H1 (cell line): Measurements from ENCODE around the gene CGB2. TPM values are rescaled to one million over a fixed set of nuclear protein-coding genes. Genes with fewer than 3 reads are reported as not detected.
"Not testable (repeated sequence)": the region's sequence is repeated elsewhere in the genome, so short reads cannot be mapped to it uniquely, and the experiment has no call there.

Source experiments
- CTCF ChIA-PET: fragments of 300-600 bp; sonication (Branson Sonifier 250); formaldehyde crosslinking; loops from one replicate; lab custom pipeline; 2021; ENCODE audit not compliant: partially characterized antibody; lab: Charles Lee
- POLR2A ChIA-PET: fragments of 300-600 bp; sonication (Branson Sonifier 250); formaldehyde crosslinking; loops from one replicate; lab custom pipeline; 2021; ENCODE audit warnings: inconsistent platforms; ENCODE audit not compliant: partially characterized antibody; lab: Charles Lee
- DNase-seq, 2 experiments: peaks; one replicate each; pipeline versions ENCODE4 v3.0.0 to v3.0.0-alpha.2; 2010 to 2022; ENCODE audit warnings: low spot score in 2 of 2, low read depth in 1 of 2, mixed read lengths in 1 of 2
- FAIRE-seq: peaks from 2 replicates; lab custom pipeline; 2011; peaks lifted over from hg19 to GRCh38; lab: Jason Lieb, UNC
- H2AFZ ChIP-seq: 2 replicates; pipeline ENCODE4 v1.8.1; 2012; ENCODE audit warnings: low read length, inconsistent platforms
- H2AK5ac ChIP-seq: 2 replicates; pipeline ENCODE4 v1.6.1; 2013; ENCODE audit warnings: low read depth, low read length
- H2BK120ac ChIP-seq: replicated peaks from 2 replicates; pipeline ENCODE3; 2013; ENCODE audit warnings: low read depth, low read length, inconsistent platforms
- H2BK12ac ChIP-seq: 2 replicates; pipeline ENCODE4 v1.6.1; 2013; ENCODE audit warnings: low read depth, low read length
- H2BK15ac ChIP-seq: 2 replicates; pipeline ENCODE4 v1.6.1; 2013; ENCODE audit warnings: low read length
- H2BK20ac ChIP-seq: 2 replicates; pipeline ENCODE4 v1.6.1; 2013; ENCODE audit warnings: low read length
- H2BK5ac ChIP-seq: 2 replicates; pipeline ENCODE4 v1.6.1; 2013; ENCODE audit warnings: low read depth, low read length
- H3K14ac ChIP-seq: 2 replicates; pipeline ENCODE4 v1.6.1; 2013; ENCODE audit warnings: inconsistent platforms; ENCODE audit not compliant: insufficient read length
- H3K18ac ChIP-seq: 2 replicates; pipeline ENCODE4 v1.6.1; 2013; ENCODE audit warnings: low read length; ENCODE audit errors: extremely low read depth
- H3K23ac ChIP-seq: 2 replicates; pipeline ENCODE4 v1.6.1; 2013; ENCODE audit warnings: inconsistent platforms; ENCODE audit not compliant: insufficient read length
- H3K23me2 ChIP-seq: 2 replicates; pipeline ENCODE4 v1.6.1; 2013; ENCODE audit warnings: low read depth, low read length
- H3K27ac ChIP-seq: 2 replicates; pipeline ENCODE4 v1.6.1; 2011; ENCODE audit warnings: low read depth, low read length, inconsistent platforms
- H3K27me3 ChIP-seq, 4 experiments: replicated peaks in 1 of 4; 1 replicate in 1 of 4; 2 replicates in 3 of 4; pipeline versions ENCODE4 v1.6.1 to v1.8.1; 2011 to 2013; ENCODE audit warnings: low read length in 3 of 4, mild to moderate bottlenecking in 3 of 4, inconsistent platforms in 2 of 4, mixed read lengths in 2 of 4, moderate library complexity in 1 of 4; ENCODE audit not compliant: control insufficient read depth in 3 of 4, insufficient read depth in 3 of 4; ENCODE audit errors: extremely low read depth in 1 of 4
- H3K36me3 ChIP-seq, 4 experiments: 2 replicates each; pipeline versions ENCODE4 v1.6.1 to v1.8.1; 2011 to 2013; ENCODE audit warnings: mild to moderate bottlenecking in 4 of 4, low read length in 3 of 4, moderate library complexity in 2 of 4, control low read depth in 1 of 4, inconsistent platforms in 1 of 4; ENCODE audit not compliant: insufficient read depth in 4 of 4, control insufficient read depth in 2 of 4
- H3K4ac ChIP-seq: replicated peaks from 2 replicates; pipeline ENCODE3; 2013; ENCODE audit warnings: low read length, low read depth, mixed read lengths, inconsistent platforms; ENCODE audit not compliant: insufficient read length
- H3K4me1 ChIP-seq, 4 experiments: replicated peaks in 1 of 4; 1 replicate in 1 of 4; 2 replicates in 3 of 4; pipeline versions ENCODE4 v1.6.1 to v1.8.1; 2011 to 2013; ENCODE audit warnings: low read length in 3 of 4, inconsistent platforms in 2 of 4, mixed read lengths in 1 of 4; ENCODE audit not compliant: insufficient read depth in 4 of 4, control insufficient read depth in 3 of 4
- H3K4me2 ChIP-seq, 2 experiments: 2 replicates each; pipeline versions ENCODE4 v1.6.1 to v1.8.1; 2011 to 2013; ENCODE audit warnings: low read depth in 2 of 2, low read length in 2 of 2, control low read depth in 1 of 2, inconsistent platforms in 1 of 2, mild to moderate bottlenecking in 1 of 2; ENCODE audit not compliant: insufficient read depth in 1 of 2
- H3K4me3 ChIP-seq, 4 experiments: fragments of 200-600, 300-600 bp in 1 of 4; sonication (generic), shearing (Covaris generic), sonication (Bioruptor Twin) in 1 of 4; 2 replicates each; pipeline versions ENCODE4 v1.5.1 to v1.8.1; 2011 to 2016; ENCODE audit warnings: low read length in 4 of 4, low read depth in 3 of 4, control low read depth in 2 of 4, inconsistent platforms in 2 of 4, mild to moderate bottlenecking in 2 of 4, mixed read lengths in 1 of 4, moderate library complexity in 1 of 4; ENCODE audit not compliant: insufficient read depth in 2 of 4; ENCODE audit errors: extremely low read depth in 1 of 4
- H3K56ac ChIP-seq: replicated peaks from 2 replicates; pipeline ENCODE3; 2013; ENCODE audit warnings: low read depth, mild to moderate bottlenecking, mixed read lengths, low read length, inconsistent platforms; ENCODE audit not compliant: insufficient read length
- H3K79me1 ChIP-seq: 2 replicates; pipeline ENCODE4 v1.6.1; 2013; ENCODE audit warnings: low read depth, low read length, control low read depth
- H3K79me2 ChIP-seq, 2 experiments: 2 replicates each; pipeline versions ENCODE4 v1.6.1 to v1.8.1; 2012 to 2013; ENCODE audit warnings: low read length in 2 of 2, mild to moderate bottlenecking in 2 of 2, inconsistent platforms in 1 of 2; ENCODE audit not compliant: insufficient read depth in 2 of 2, control insufficient read depth in 1 of 2
- H3K9ac ChIP-seq, 4 experiments: replicated peaks in 1 of 4; 1 replicate in 1 of 4; 2 replicates in 3 of 4; pipeline versions ENCODE4 v1.6.1 to v1.8.1; 2011 to 2013; ENCODE audit warnings: low read depth in 3 of 4, low read length in 3 of 4, control low read depth in 2 of 4, mild to moderate bottlenecking in 2 of 4, moderate library complexity in 2 of 4, inconsistent platforms in 1 of 4; ENCODE audit errors: extremely low read depth in 1 of 4
- H3K9me3 ChIP-seq, 2 experiments: 2 replicates each; pipeline versions ENCODE4 v1.6.1 to v1.8.1; 2012 to 2013; ENCODE audit warnings: mild to moderate bottlenecking in 2 of 2, moderate library complexity in 2 of 2, control low read depth in 1 of 2, inconsistent platforms in 1 of 2, low read depth in 1 of 2, low read length in 1 of 2, mixed read lengths in 1 of 2; ENCODE audit not compliant: insufficient read depth in 2 of 2
- H4K20me1 ChIP-seq, 2 experiments: replicated peaks in 1 of 2; 2 replicates each; pipeline versions ENCODE3 to v1.8.1; 2011 to 2013; ENCODE audit warnings: inconsistent platforms in 2 of 2, low read length in 2 of 2, mild to moderate bottlenecking in 1 of 2; ENCODE audit not compliant: insufficient read depth in 2 of 2, control insufficient read depth in 1 of 2
- H4K5ac ChIP-seq: 2 replicates; pipeline ENCODE4 v1.6.1; 2013; ENCODE audit warnings: low read length, low read depth, mixed read lengths, inconsistent platforms; ENCODE audit not compliant: insufficient read length
- H4K8ac ChIP-seq: 2 replicates; pipeline ENCODE4 v1.8.0; 2013; ENCODE audit warnings: mild to moderate bottlenecking, moderate library complexity, low read length, inconsistent platforms; ENCODE audit not compliant: insufficient read depth; ENCODE audit errors: extremely low read depth
- H4K91ac ChIP-seq: replicated peaks from 2 replicates; pipeline ENCODE3; 2013; ENCODE audit warnings: low read length, mixed read lengths, inconsistent platforms; ENCODE audit not compliant: insufficient read length
- WGBS, 2 experiments: shearing (Covaris generic) in 1 of 2; methylation state at CpG; one replicate each; pipeline versions ENCODE4 v1.1.6 to v1.1.7; 2013 to 2015; ENCODE audit warnings: low lambda C conversion rate in 2 of 2, mixed read lengths in 2 of 2, inconsistent platforms in 1 of 2, low coverage in 1 of 2, missing lambda C conversion rate in 1 of 2; ENCODE audit not compliant: insufficient replicate concordance in 2 of 2, insufficient coverage in 1 of 2, insufficient read length in 1 of 2; ENCODE audit errors: extremely low coverage in 1 of 2, missing lambda C conversion rate in 1 of 2; 5-methylcytosine and 5-hydroxymethylcytosine counted together
- polyA plus RNA-seq, 7 experiments: library from polyadenylated mRNA; depleted of rRNA in 3 of 7; stranded (reverse) in 5 of 7; unstranded in 2 of 7; fragments of >200 nt in 5 of 7; fragments of 200-250 nt in 2 of 7; gene quantifications; 1 replicate in 5 of 7; 2 replicates in 1 of 7; 4 replicates in 1 of 7; pipeline versions ENCODE4 v1.2.1 to v1.2.3, GENCODE V29; 2011 to 2013; ENCODE audit warnings: missing spikeins in 2 of 7, mixed read lengths in 2 of 7
- total RNA-seq: library from RNA; stranded (reverse); fragmentation: NEBNext Ultra II Directional; extraction: Animal tissue kit (Norgen Biotek cat#: 25700); gene quantifications from 2 replicates; pipeline ENCODE4 v1.2.1, GENCODE V29; 2021

The CGB2 gene
- total and polyA plus RNA-seq, 2 of the 8 experiments (the other 6 are each of a cell fraction or from before 2014, with no cell fraction given) = 0.71 to 3.2 TPM

DNA sequence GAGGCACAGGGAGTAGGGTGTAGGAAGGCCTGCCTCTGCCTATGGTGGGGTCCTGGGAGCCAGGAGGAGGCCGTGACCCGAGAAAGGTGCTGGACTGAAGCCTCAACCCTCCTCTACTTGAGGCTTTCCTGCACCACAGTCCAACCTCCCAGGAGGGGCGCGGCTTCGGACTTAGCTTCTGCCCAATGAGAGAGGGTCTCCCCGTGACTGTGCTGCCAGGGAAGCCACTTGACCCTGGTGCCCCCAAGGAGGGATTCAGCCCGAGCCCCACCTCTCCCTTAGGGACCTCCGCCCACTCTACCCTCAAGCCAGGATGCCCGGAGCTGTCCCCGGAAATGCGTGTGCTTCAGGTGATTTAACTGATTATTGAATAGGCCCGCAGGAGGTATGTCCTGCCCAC lies 17.3 kb downstream of the CGB2 start, which contains the start of gene CGB8:
Gene CGB8 (minus strand): TSS at position 101 of the 400 bp plus-strand sequence. CDS start 372 bp downstream, outside the sequence.
- H3K9me3 ChIP-seq, H3K79me1 ChIP-seq, H2BK12ac ChIP-seq, H3K27ac ChIP-seq, H4K91ac ChIP-seq, H2BK120ac ChIP-seq, H3K23me2 ChIP-seq, H3K9ac ChIP-seq, H3K14ac ChIP-seq, FAIRE-seq, H3K36me3 ChIP-seq, H3K4me3 ChIP-seq, H4K5ac ChIP-seq, POLR2A ChIA-PET, H3K27me3 ChIP-seq, H3K4ac ChIP-seq, H3K56ac ChIP-seq, DNase-seq, H3K18ac ChIP-seq, H3K79me2 ChIP-seq, H2BK15ac ChIP-seq, H3K4me2 ChIP-seq, H4K8ac ChIP-seq, H2AFZ ChIP-seq, H3K4me1 ChIP-seq, H2AK5ac ChIP-seq, H2BK5ac ChIP-seq, H3K23ac ChIP-seq, H4K20me1 ChIP-seq, H2BK20ac ChIP-seq: not testable (repeated sequence)
- CTCF ChIA-PET = interaction anchor here (1.2 kb wide), 1 partner anchor 49 kb away, joined by 3 read pairs; no protein-coding TSS in a partner anchor
- 81% methylated on average over 12 of the region's 12 CpGs; no CpG with 5 or more reads in 1 of the 2 experiments for WGBS, 2 experiments

DNA sequence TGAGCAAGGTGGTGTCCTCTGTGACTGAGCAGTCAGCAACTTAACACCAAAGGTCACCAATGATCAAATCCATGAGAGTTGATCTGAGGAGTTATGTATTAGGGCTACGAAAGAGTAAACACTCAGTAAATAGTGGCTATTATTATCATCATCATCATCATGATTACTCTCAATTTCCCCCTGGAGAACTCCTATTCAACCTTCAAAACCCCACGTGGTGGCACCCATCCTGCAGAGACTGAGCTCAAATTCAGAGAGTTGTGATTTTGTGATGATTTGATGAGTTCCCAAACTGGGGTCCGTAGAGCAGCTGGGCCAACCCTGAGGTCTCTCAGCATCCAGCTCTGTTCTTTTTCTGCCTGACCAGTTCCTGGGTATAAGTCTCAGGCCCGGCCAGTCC lies 18.1 kb downstream of the CGB2 start:
- DNase-seq, H3K56ac ChIP-seq, H3K27ac ChIP-seq, H2BK15ac ChIP-seq, H3K14ac ChIP-seq, H2BK20ac ChIP-seq, H3K4me1 ChIP-seq, H3K4me2 ChIP-seq, H2AK5ac ChIP-seq, H2AFZ ChIP-seq, H3K23me2 ChIP-seq, H2BK12ac ChIP-seq, H2BK5ac ChIP-seq, H3K79me1 ChIP-seq, H3K4ac ChIP-seq, H4K8ac ChIP-seq, H3K4me3 ChIP-seq, H4K91ac ChIP-seq, H4K20me1 ChIP-seq, FAIRE-seq, H3K27me3 ChIP-seq, H3K9me3 ChIP-seq, H3K18ac ChIP-seq, H3K79me2 ChIP-seq, POLR2A ChIA-PET, H2BK120ac ChIP-seq, H3K36me3 ChIP-seq, H4K5ac ChIP-seq, H3K9ac ChIP-seq, H3K23ac ChIP-seq: not testable (repeated sequence)
- 76% methylated on average over 3 of the region's 4 CpGs; no CpG with 5 or more reads in 1 of the 2 experiments for WGBS, 2 experiments
- CTCF ChIA-PET = interaction anchor here (1.2 kb wide), 1 partner anchor 50 kb away, joined by 3 read pairs; no protein-coding TSS in a partner anchor
